ENCODE results near the gene STPG3. TPM values are rescaled to one million over a fixed set of nuclear protein-coding genes. Genes with fewer than 3 reads are reported as not detected.
A peak's percentile ranks its signal among the peaks of the same experiment; 100 is the strongest.

Gene STPG3
- total RNA-seq, 1 donor from 2014 or later, result 0.18 TPM

- Mint-ChIP-seq H3K27ac (no peak overlapping the region), H3K9me3 (no peaks in the 10 kb centered on the region), H3K4me1 (peaks cover 21% of the 10 kb centered on the region), H3K4me3 (no peak overlapping the region), H3K27me3 (ENCODE audit: low read depth) (peaks cover 56% of the 10 kb centered on the region), H3K36me3 (no peaks in the 10 kb centered on the region)
- DNase-seq (ENCODE audit: low spot score in 2 of 2, unreplicated experiment in 2 of 2), result no peak
- no peak for TF ChIP-seq CTCF (IDR thresholded peaks at IDR 0.05; ENCODE audit: unreplicated experiment)
Measured at GRCh38 chr9:137297966-137298365, 46.9 kb downstream of the STPG3 start.

- Mint-ChIP-seq H3K36me3 (no peaks in the 10 kb centered on the region), H3K4me1 (peaks cover 27% of the 10 kb centered on the region), H3K27ac (no peak overlapping the region), H3K4me3 (no peak overlapping the region), H3K9me3 (no peaks in the 10 kb centered on the region), H3K27me3 (ENCODE audit: low read depth) (peaks cover 50% of the 10 kb centered on the region)
- no peak for TF ChIP-seq CTCF (IDR thresholded peaks at IDR 0.05; ENCODE audit: unreplicated experiment)
- DNase-seq (ENCODE audit: low spot score in 2 of 2, unreplicated experiment in 2 of 2), result no peak
Measured at GRCh38 chr9:137298401-137299202, 47.5 kb downstream of the STPG3 start.

GRCh38 chr9:137299203-137299565 is 48.1 kb downstream of the STPG3 start:
- Mint-ChIP-seq H3K9me3 (no peaks in the 10 kb centered on the region), H3K36me3 (no peaks in the 10 kb centered on the region), H3K27me3 (ENCODE audit: low read depth) (peaks cover 44% of the 10 kb centered on the region), H3K4me1 (peaks cover 27% of the 10 kb centered on the region), H3K4me3 (no peak overlapping the region), H3K27ac (no peak overlapping the region)
- DNase-seq (ENCODE audit: low spot score in 2 of 2, unreplicated experiment in 2 of 2), result no peak
- no peak for TF ChIP-seq CTCF (IDR thresholded peaks at IDR 0.05; ENCODE audit: unreplicated experiment)

GRCh38 chr9:137299938-137300337 is 48.9 kb downstream of the STPG3 start:
- no peak overlapping the region for H3K27ac Mint-ChIP-seq
- H3K27me3 Mint-ChIP-seq (ENCODE audit: low read depth), result peaks cover 38% of the 10 kb centered on the region
- no peak for TF ChIP-seq CTCF (IDR thresholded peaks at IDR 0.05; ENCODE audit: unreplicated experiment)
- peak overlapping the region; percentile 87 for H3K4me3 Mint-ChIP-seq
- DNase-seq (ENCODE audit: low spot score in 2 of 2, unreplicated experiment in 2 of 2), result no peak
- peaks cover 27% of the 10 kb centered on the region for H3K4me1 Mint-ChIP-seq
- H3K36me3 Mint-ChIP-seq, result no peaks in the 10 kb centered on the region
- H3K9me3 Mint-ChIP-seq, result no peaks in the 10 kb centered on the region

GRCh38 chr9:137300567-137301080 is 49.5 kb downstream of the STPG3 start:
- no peak for TF ChIP-seq CTCF (IDR thresholded peaks at IDR 0.05; ENCODE audit: unreplicated experiment)
- DNase-seq (ENCODE audit: low spot score in 2 of 2, unreplicated experiment in 2 of 2), result no peak
- Mint-ChIP-seq H3K9me3 (no peaks in the 10 kb centered on the region), H3K4me3 (peak overlapping the region; percentile 87), H3K36me3 (no peaks in the 10 kb centered on the region), H3K27ac (peak overlapping the region; percentile 85), H3K27me3 (ENCODE audit: low read depth) (peaks cover 37% of the 10 kb centered on the region), H3K4me1 (peaks cover 30% of the 10 kb centered on the region)
